PC-3 (cell line): ENCODE data around the gene OR1E1. TPM values are rescaled to one million over a fixed set of nuclear protein-coding genes. Genes with fewer than 3 reads are reported as not detected.
"Not testable (repeated sequence)": the region's sequence is repeated elsewhere in the genome, so short reads cannot be mapped to it uniquely, and the experiment has no call there.

Experiments
- ATAC-seq: fragments of 200-7000 bp; cut with Tn5 transposase; 2 replicates; pipeline ENCODE4 v1.9.1; 2020; ENCODE audit warnings: mild to moderate bottlenecking, moderate library complexity
- BruUV-seq: library from RNA; stranded (reverse); fragments of 400-500 nt; replicated peaks from 2 replicates; lab custom pipeline; 2021; lab: Mats Ljungman, UMichigan
- CTCF ChIA-PET: fragments of 300-600 bp; sonication (Branson Sonifier 250); formaldehyde crosslinking; loops from one replicate; lab custom pipeline; 2022; ENCODE audit warnings: antibody characterized with exemption; lab: Charles Lee
- POLR2A ChIA-PET: fragments of 300-600 bp; sonication (Branson Sonifier 250); formaldehyde crosslinking; loops from one replicate; lab custom pipeline; 2022; ENCODE audit warnings: antibody characterized with exemption; ENCODE audit not compliant: unreplicated experiment; lab: Charles Lee
- DNase-seq: peaks from one replicate; pipeline ENCODE4 v3.0.0-alpha.2; 2015
- H2AFZ ChIP-seq: fragments of 300-600 bp; sonication (generic); 2 replicates; pipeline ENCODE4 v1.6.0; 2016; ENCODE audit warnings: antibody characterized with exemption, low read length
- H3F3A ChIP-seq: fragments of 300-600 bp; sonication (generic); one replicate; pipeline ENCODE4 v1.6.0; 2017; ENCODE audit warnings: antibody characterized with exemption, low read length, control low read depth, mild to moderate bottlenecking; ENCODE audit not compliant: unreplicated experiment
- H3K27ac ChIP-seq: fragments of 300-600 bp; sonication (generic); 2 replicates; pipeline ENCODE4 v1.5.1; 2016; ENCODE audit warnings: mild to moderate bottlenecking, low read length
- H3K27me3 ChIP-seq: fragments of 300-600 bp; sonication (generic); 2 replicates; pipeline ENCODE4 v1.6.1; 2016; ENCODE audit warnings: low read length, mixed read lengths
- H3K36me3 ChIP-seq: fragments of 300-600 bp; sonication (generic); 2 replicates; pipeline ENCODE4 v1.6.1; 2016; ENCODE audit warnings: low read depth, mixed run types, low read length, mixed read lengths
- H3K4me1 ChIP-seq: fragments of 300-600 bp; sonication (generic); 2 replicates; pipeline ENCODE4 v1.5.1; 2016; ENCODE audit warnings: low read length; ENCODE audit not compliant: insufficient read depth
- H3K4me2 ChIP-seq: fragments of 300-600 bp; sonication (generic); 2 replicates; pipeline ENCODE4 v1.6.0; 2016; ENCODE audit warnings: low read length
- H3K4me3 ChIP-seq: fragments of 300-600 bp; sonication (generic); 2 replicates; pipeline ENCODE4 v1.5.1; 2016; ENCODE audit warnings: mild to moderate bottlenecking, low read length, mixed read lengths
- H3K79me2 ChIP-seq: fragments of 300-600 bp; sonication (generic); 2 replicates; pipeline ENCODE4 v1.6.1; 2017; ENCODE audit warnings: low read length, mixed read lengths
- H3K9ac ChIP-seq: fragments of 300-600 bp; sonication (generic); 2 replicates; pipeline ENCODE4 v1.6.0; 2016; ENCODE audit warnings: mild to moderate bottlenecking, low read length
- H3K9me2 ChIP-seq: fragments of 300-600 bp; sonication (generic); replicated peaks from 2 replicates; pipeline ENCODE4 v1.6.1; 2016; ENCODE audit warnings: mixed run types, low read length, mixed read lengths
- H3K9me3 ChIP-seq: fragments of 300-600 bp; sonication (generic); 2 replicates; pipeline ENCODE4 v1.6.1; 2016; ENCODE audit warnings: low read length, mixed read lengths
- H4K20me1 ChIP-seq: fragments of 300-600 bp; sonication (generic); 2 replicates; pipeline ENCODE4 v1.6.1; 2016; ENCODE audit warnings: low read length, mixed read lengths
- CTCF ChIP-seq: fragments of 300-600 bp; sonication (generic); conservative IDR thresholded peaks from 2 replicates; pipeline ENCODE4 v1.5.1; 2017; ENCODE audit warnings: antibody characterized with exemption, low read depth, mild to moderate bottlenecking, low read length
- EZH2 ChIP-seq: fragments of 300-600 bp; sonication (generic); IDR thresholded peaks from one replicate; pipeline ENCODE4 v1.6.1; 2017; ENCODE audit warnings: antibody characterized with exemption, mild to moderate bottlenecking, low read length; ENCODE audit not compliant: unreplicated experiment
- EZH2phosphoT487 ChIP-seq: fragments of 300-600 bp; sonication (generic); IDR thresholded peaks from 2 replicates; pipeline ENCODE4 v1.6.1; 2018; ENCODE audit warnings: mild to moderate bottlenecking, antibody characterized with exemption, low read length, borderline replicate concordance
- intact Hi-C: fragments of 100-400 bp; cut with micrococcal nuclease; formaldehyde crosslinking; loops from 2 replicates; pipeline ENCODE4 v1.9.0; 2023
- total RNA-seq: library from RNA; depleted of rRNA; stranded (reverse); fragments of >200 nt; gene quantifications from 2 replicates; pipeline ENCODE4 v1.2.3, GENCODE V29; 2014

Gene OR1E1
- total RNA-seq, 1 experiment from 2014 or later, result not detected

DNA sequence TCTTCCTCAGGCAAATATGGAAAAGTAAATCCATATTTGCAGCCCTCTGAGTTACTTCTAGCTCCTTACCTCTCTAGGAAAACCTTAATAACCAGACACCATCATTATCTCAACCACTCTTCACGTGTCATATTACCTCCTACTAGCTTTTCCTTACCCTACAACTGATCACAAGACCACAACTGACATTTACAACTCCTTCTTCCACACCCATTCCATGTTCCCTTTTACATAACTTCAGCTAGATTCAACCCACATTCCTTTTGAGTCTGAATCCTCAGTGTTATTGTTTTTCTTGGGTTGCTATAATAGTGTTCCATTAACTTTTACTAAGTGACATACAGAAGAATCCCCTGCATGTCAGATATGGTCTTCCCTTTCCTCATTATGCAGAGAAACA lies 40.2 kb upstream of the OR1E1 start:
- ChIA-PET POLR2A (no interaction called here), CTCF (no interaction called here)
- ATAC-seq (no peak), DNase-seq (no peak)
- no peaks in the 10 kb centered on the region for H3K9me3 ChIP-seq
- H3K9ac ChIP-seq, result no peak overlapping the region
- BruUV-seq, result no TSS peak
- no peak overlapping the region for H2AFZ ChIP-seq
- intact Hi-C loops, result no loop called here
- H3K27me3 ChIP-seq, result peaks cover 28% of the 10 kb centered on the region
- H4K20me1 ChIP-seq, result no peaks in the 10 kb centered on the region
- no peaks in the 10 kb centered on the region for H3K9me2 ChIP-seq
- no peak overlapping the region for H3K4me2 ChIP-seq
- no peaks in the 10 kb centered on the region for H3F3A ChIP-seq
- H3K27ac ChIP-seq, result no peak overlapping the region
- H3K79me2 ChIP-seq, result no peaks in the 10 kb centered on the region
- H3K4me1 ChIP-seq, result no peaks in the 10 kb centered on the region
- TF ChIP-seq EZH2, result no peak
- no peak for TF ChIP-seq EZH2phosphoT487
- TF ChIP-seq CTCF, result no peak
- H3K4me3 ChIP-seq, result no peak overlapping the region
- no peaks in the 10 kb centered on the region for H3K36me3 ChIP-seq

DNA sequence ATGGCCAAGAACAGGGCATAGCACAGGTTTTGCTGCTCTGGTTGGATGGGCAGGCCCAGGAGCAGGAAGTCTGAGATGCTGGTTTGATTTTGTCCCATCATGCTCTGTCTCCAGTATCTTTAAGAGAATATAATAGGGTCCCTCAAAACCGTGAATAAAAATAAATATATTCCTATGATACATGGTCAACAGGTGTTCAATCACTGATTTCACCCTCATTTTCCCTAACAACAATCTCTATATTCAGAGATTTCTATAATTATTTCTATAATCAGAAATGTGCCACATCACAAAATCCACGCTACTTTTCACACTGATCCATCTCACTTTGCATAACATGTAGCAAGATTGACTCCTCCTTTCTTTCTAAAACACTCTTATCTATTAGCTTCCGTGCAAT lies 35.5 kb upstream of the OR1E1 start, which contains the start of gene OR1E2:
TSS of gene OR1E2 (minus strand) at position 101 of the 400 bp plus-strand sequence. CDS start at position 101, 0 bp downstream.
- Histone ChIP-seq H3K79me2 (no peaks in the 10 kb centered on the region), H3K9me3 (no peaks in the 10 kb centered on the region), H3K36me3 (no peaks in the 10 kb centered on the region), H3K9ac (no peak within 1 kb of the TSS), H4K20me1 (no peaks in the 10 kb centered on the region), H3F3A (no peaks in the 10 kb centered on the region), H3K9me2 (no peaks in the 10 kb centered on the region), H2AFZ (no peak within 1 kb of the TSS), H3K4me1 (no peaks in the 10 kb centered on the region), H3K4me3 (no peak within 1 kb of the TSS), H3K27me3 (peaks cover 22% of the 10 kb centered on the region), H3K4me2 (no peak within 1 kb of the TSS), H3K27ac (no peak within 1 kb of the TSS)
- no TSS peak for BruUV-seq
- CTCF ChIA-PET, result no interaction called here
- intact Hi-C loops, result no loop called here
- DNase-seq, result no peak
- TF ChIP-seq EZH2phosphoT487, result no peak
- TF ChIP-seq CTCF, result no peak
- TF ChIP-seq EZH2, result no peak
- POLR2A ChIA-PET, result no interaction called here
- no peak for ATAC-seq

- H3K4me2 ChIP-seq, intact Hi-C loops, CTCF ChIA-PET, H3K4me1 ChIP-seq, H3K9ac ChIP-seq, H3K9me2 ChIP-seq, H2AFZ ChIP-seq, H3F3A ChIP-seq, H3K79me2 ChIP-seq, H3K4me3 ChIP-seq, H3K27ac ChIP-seq, BruUV-seq, H3K36me3 ChIP-seq, ATAC-seq, POLR2A ChIA-PET, H3K9me3 ChIP-seq, H4K20me1 ChIP-seq: not testable (repeated sequence)
- H3K27me3 ChIP-seq, result peaks cover 22% of the 10 kb centered on the region
- peak; percentile 7 for DNase-seq
Measured at GRCh38 chr17:3433215-3433614, 35.0 kb upstream of the OR1E1 start.
